Loucy (cell line): Measurements from ENCODE around the gene ITGB7.
"Not testable (repeated sequence)": the region's sequence is repeated elsewhere in the genome, so short reads cannot be mapped to it uniquely, and the experiment has no call there.

Experiments
- H2AFZ ChIP-seq: fragments of 200-600 bp; sonication (generic); 2 replicates; pipeline ENCODE4 v1.6.0; 2016; ENCODE audit warnings: antibody characterized with exemption, mild to moderate bottlenecking, low read length, moderate library complexity
- H3F3A ChIP-seq: fragments of 200-600 bp; 2 replicates; pipeline ENCODE4 v1.6.0; 2016; ENCODE audit warnings: antibody characterized with exemption, low read depth, mild to moderate bottlenecking
- H3K27me3 ChIP-seq: fragments of 200-600 bp; sonication (generic); 2 replicates; pipeline ENCODE4 v1.6.1; 2014; ENCODE audit warnings: low read length, mild to moderate bottlenecking; ENCODE audit not compliant: insufficient read depth, poor library complexity, severe bottlenecking
- H3K36me3 ChIP-seq: fragments of 200-600 bp; sonication (generic); 2 replicates; pipeline ENCODE4 v1.6.1; 2016; ENCODE audit warnings: low read length; ENCODE audit not compliant: insufficient read depth
- H3K4me1 ChIP-seq: fragments of 200-600 bp; sonication (generic); 2 replicates; pipeline ENCODE4 v1.5.1; 2014; ENCODE audit warnings: low read length, mild to moderate bottlenecking; ENCODE audit not compliant: insufficient read depth, poor library complexity, severe bottlenecking
- H3K4me2 ChIP-seq: fragments of 200-600 bp; sonication (generic); 2 replicates; pipeline ENCODE4 v1.6.0; 2014; ENCODE audit warnings: antibody characterized with exemption, low read length, low read depth, mild to moderate bottlenecking; ENCODE audit not compliant: poor library complexity, severe bottlenecking
- H3K4me3 ChIP-seq: fragments of 200-600 bp; sonication (generic); 2 replicates; pipeline ENCODE4 v1.5.1; 2014; ENCODE audit warnings: low read length, mild to moderate bottlenecking, mixed read lengths; ENCODE audit not compliant: poor library complexity, severe bottlenecking
- H3K79me2 ChIP-seq: fragments of 200-600 bp; sonication (generic); 2 replicates; pipeline ENCODE4 v1.6.1; 2014; ENCODE audit warnings: low read length; ENCODE audit not compliant: insufficient read depth
- H3K9ac ChIP-seq: fragments of 200-600 bp; sonication (generic); 2 replicates; pipeline ENCODE4 v1.6.0; 2014; ENCODE audit warnings: mild to moderate bottlenecking, low read depth, low read length, moderate library complexity; ENCODE audit not compliant: poor library complexity, severe bottlenecking
- H3K9me2 ChIP-seq: fragments of 200-600 bp; sonication (generic); replicated peaks from 2 replicates; pipeline ENCODE4 v1.6.1; 2016; ENCODE audit warnings: low read depth, low read length, mixed read lengths
- H3K9me3 ChIP-seq: fragments of 200-600 bp; sonication (generic); 2 replicates; pipeline ENCODE4 v1.6.1; 2014; ENCODE audit warnings: mild to moderate bottlenecking, antibody characterized with exemption, low read length, low read depth; ENCODE audit not compliant: insufficient read depth
- H4K20me1 ChIP-seq: fragments of 200-600 bp; sonication (generic); 2 replicates; pipeline ENCODE4 v1.6.0; 2014; ENCODE audit warnings: antibody characterized with exemption, low read length, mild to moderate bottlenecking; ENCODE audit not compliant: insufficient read depth, poor library complexity, severe bottlenecking
- CTCF ChIP-seq: fragments of 200-600 bp; sonication (generic); conservative IDR thresholded peaks from 2 replicates; pipeline ENCODE4 v1.5.1; 2014; ENCODE audit warnings: mild to moderate bottlenecking, antibody characterized with exemption, low read length
- EZH2phosphoT487 ChIP-seq: fragments of 200-600 bp; IDR thresholded peaks from 2 replicates; pipeline ENCODE4 v1.6.1; 2018; ENCODE audit warnings: antibody characterized with exemption, mild to moderate bottlenecking, moderate library complexity, borderline replicate concordance

ITGB7 gene

GRCh38 chr12:53177447-53177846, 29.6 kb downstream of the ITGB7 start:
- H3K27me3 ChIP-seq, H3K9ac ChIP-seq, H3K9me2 ChIP-seq, H3F3A ChIP-seq, H3K4me3 ChIP-seq, H3K36me3 ChIP-seq, H2AFZ ChIP-seq, H3K9me3 ChIP-seq, H3K4me2 ChIP-seq: not testable (repeated sequence)
- peaks cover 15% of the 10 kb centered on the region for H3K79me2 ChIP-seq
- H4K20me1 ChIP-seq = peaks cover 15% of the 10 kb centered on the region
- H3K4me1 ChIP-seq = peaks cover 20% of the 10 kb centered on the region

DNA sequence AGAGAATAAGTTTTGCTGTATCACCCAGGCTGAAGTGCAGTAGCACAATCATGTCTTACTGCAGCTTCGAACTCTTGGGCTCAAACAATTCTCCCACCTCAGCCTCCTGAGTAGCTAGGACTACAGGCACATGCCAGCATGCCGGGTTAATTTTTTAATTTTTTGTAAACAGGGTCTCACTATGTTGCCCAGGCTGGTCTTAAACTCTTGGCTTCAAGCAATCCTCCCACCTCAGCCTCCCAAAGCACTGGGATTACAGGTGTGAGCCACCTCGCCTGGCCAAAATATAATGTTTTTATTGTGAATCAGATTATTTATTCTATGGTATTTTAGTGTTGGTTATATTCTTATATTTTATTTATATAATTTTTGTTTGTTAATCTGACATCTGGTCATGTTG, 30.3 kb downstream of the ITGB7 start:
- Histone ChIP-seq H3F3A (peaks cover 3% of the 10 kb centered on the region; the same call in 1 of the 2 replicates), H2AFZ (no peak overlapping the region), H3K4me3 (no peak overlapping the region), H3K9me3 (no peaks in the 10 kb centered on the region), H3K36me3 (no peaks in the 10 kb centered on the region), H3K4me1 (peaks cover 13% of the 10 kb centered on the region), H3K9ac (no peak overlapping the region), H3K79me2 (peaks cover 8% of the 10 kb centered on the region), H3K9me2 (no peaks in the 10 kb centered on the region), H4K20me1 (peaks cover 8% of the 10 kb centered on the region), H3K4me2 (no peak overlapping the region), H3K27me3 (no peaks in the 10 kb centered on the region)
- TF ChIP-seq EZH2phosphoT487 = no peak
- TF ChIP-seq CTCF = no peak

DNA sequence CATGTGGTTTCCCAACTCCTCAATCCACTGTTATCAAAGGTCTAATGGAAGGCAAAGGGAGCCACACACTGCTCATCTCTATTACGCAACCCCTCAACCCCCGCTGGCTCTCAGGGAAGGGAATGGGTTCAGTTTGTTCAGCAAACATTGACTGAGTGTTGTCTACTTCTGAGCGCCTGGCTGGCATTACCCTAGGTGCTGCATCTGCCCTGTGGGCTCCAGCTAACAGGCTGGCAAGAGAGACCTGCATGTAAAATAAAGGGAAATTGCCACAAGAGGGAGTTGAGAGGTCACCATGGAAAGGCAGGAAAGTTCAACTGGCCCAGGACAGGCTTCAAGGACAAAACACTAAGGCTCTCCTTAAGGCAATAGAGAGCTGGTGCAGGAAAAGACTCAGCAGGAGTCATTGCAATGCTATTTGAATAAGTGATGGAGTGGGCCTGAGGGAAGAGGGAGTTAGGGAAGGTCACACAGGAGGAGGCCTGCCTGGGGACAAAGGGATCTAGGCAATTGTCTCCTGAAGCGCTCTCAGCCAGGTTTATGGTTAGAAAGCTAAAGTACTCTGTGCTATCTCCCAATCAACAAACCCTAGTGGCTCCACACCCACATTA, 32.1 kb downstream of the ITGB7 start:
- Histone ChIP-seq H3K9me3 (no peaks in the 10 kb centered on the region), H3K4me2 (no peak overlapping the region), H3K9me2 (no peaks in the 10 kb centered on the region), H3K27me3 (no peaks in the 10 kb centered on the region), H3K79me2 (no peaks in the 10 kb centered on the region), H4K20me1 (no peaks in the 10 kb centered on the region), H3K4me1 (peaks cover 8% of the 10 kb centered on the region), H3K4me3 (no peak overlapping the region), H3K36me3 (no peaks in the 10 kb centered on the region), H3K9ac (no peak overlapping the region), H2AFZ (no peak overlapping the region; the same call in 1 of the 2 replicates), H3F3A (peaks cover under 1% of the 10 kb centered on the region; the same call in 1 of the 2 replicates)
- TF ChIP-seq CTCF = peak; percentile 48
- no peak for TF ChIP-seq EZH2phosphoT487

- Histone ChIP-seq H3K4me2 (no peak overlapping the region), H4K20me1 (no peaks in the 10 kb centered on the region), H3K36me3 (no peaks in the 10 kb centered on the region), H3K9me2 (no peaks in the 10 kb centered on the region), H3K79me2 (no peaks in the 10 kb centered on the region), H3K4me1 (no peaks in the 10 kb centered on the region), H3K27me3 (no peaks in the 10 kb centered on the region), H3F3A (no peaks in the 10 kb centered on the region), H2AFZ (no peak overlapping the region), H3K4me3 (no peak overlapping the region), H3K9me3 (no peaks in the 10 kb centered on the region), H3K9ac (no peak overlapping the region)
- TF ChIP-seq CTCF = no peak
- no peak for TF ChIP-seq EZH2phosphoT487
These were observed 33.9 kb downstream of the ITGB7 start for GRCh38 chr12:53173085-53173715.
